ENCODE results near the gene DHRSX. TPM values are rescaled to one million over a fixed set of nuclear protein-coding genes. Genes with fewer than 3 reads are reported as not detected.
A peak's percentile ranks its signal among the peaks of the same experiment; 100 is the strongest.

DHRSX gene
- total RNA-seq, 4 donors from 2014 or later, result 19.9 to 36.5 (median 24.2) TPM

- TF ChIP-seq CTCF (IDR thresholded peaks at IDR 0.05) (no peak), POLR2A (IDR thresholded peaks at IDR 0.05) (no peak)
- peaks cover 30% of the 10 kb centered on the region in 2 donors for H3K4me1 ChIP-seq
- no peak for DNase-seq
- H3K27me3 ChIP-seq, result no peaks in the 10 kb centered on the region
- 92 to 96% methylated on average over 4 of the region's 5 CpGs for WGBS, 2 donors
- intact Hi-C loops (cut with DNase I), result loop anchor here (10.0 kb wide), 1 partner anchor 177 kb away; no protein-coding TSS in a partner anchor
- no peak overlapping the region for H3K4me3 ChIP-seq (replicated peaks in 1 of 3)
- H3K27ac ChIP-seq, result no peak overlapping the region
- no peaks in the 10 kb centered on the region for H3K36me3 ChIP-seq
- no peaks in the 10 kb centered on the region for H3K9me3 ChIP-seq
These were observed 855 bp upstream of the DHRSX start for GRCh38 chrX:2501559-2502102.

GRCh38 chrX:2500091-2500802, 529 bp downstream of the DHRSX start:
- H3K27ac ChIP-seq, result peak overlapping the region; percentile 75 to 93 (median 89)
- TF ChIP-seq CTCF (IDR thresholded peaks at IDR 0.05) (peak in 1 of 6 experiments; percentile 11), POLR2A (IDR thresholded peaks at IDR 0.05) (no peak)
- no peaks in the 10 kb centered on the region for H3K36me3 ChIP-seq
- peak; percentile 33 to 49 for DNase-seq
- peaks cover 30% of the 10 kb centered on the region in 2 donors for H3K4me1 ChIP-seq
- intact Hi-C loops (cut with DNase I), result loop anchor here (10.0 kb wide), 1 partner anchor 175 kb away; no protein-coding TSS in a partner anchor
- no peaks in the 10 kb centered on the region for H3K9me3 ChIP-seq
- H3K27me3 ChIP-seq, result no peaks in the 10 kb centered on the region
- peak overlapping the region; percentile 92 to 99 (median 95) for H3K4me3 ChIP-seq (replicated peaks in 1 of 3)
- WGBS, 2 donors, result 3% methylated on average over 10 to 11 of the region's 70 CpGs

- 94% methylated on average over 8 of the region's 8 CpGs for WGBS, 2 donors
- TF ChIP-seq POLR2A (IDR thresholded peaks at IDR 0.05) (no peak), CTCF (IDR thresholded peaks at IDR 0.05) (no peak)
- no peaks in the 10 kb centered on the region for H3K9me3 ChIP-seq
- peak overlapping the region in 1 of 3 donors; percentile 92 for H3K4me3 ChIP-seq (replicated peaks in 1 of 3)
- H3K27ac ChIP-seq, result peak overlapping the region; percentile 75 to 93 (median 89)
- no peaks in the 10 kb centered on the region for H3K36me3 ChIP-seq
- peaks cover 30% of the 10 kb centered on the region in 2 donors for H3K4me1 ChIP-seq
- intact Hi-C loops (cut with DNase I), result no loop called here
- no peaks in the 10 kb centered on the region for H3K27me3 ChIP-seq
- no peak for DNase-seq
These were observed 1.3 kb downstream of the DHRSX start for GRCh38 chrX:2499507-2499906.

- peak; percentile 70 to 71 for DNase-seq
- 10 to 22% methylated on average over 10 of the region's 10 CpGs for WGBS, 2 donors
- intact Hi-C loops (cut with DNase I), result no loop called here
These were observed 1.9 kb downstream of the DHRSX start for GRCh38 chrX:2498781-2499302.

More at GRCh38 chrX:2498781-2499302, 1.9 kb downstream of the DHRSX start:
- Histone ChIP-seq H3K36me3 (no peaks in the 10 kb centered on the region), H3K9me3 (no peaks in the 10 kb centered on the region), H3K4me3 (replicated peaks in 1 of 3) (no peak overlapping the region), H3K4me1 (peaks cover 30% of the 10 kb centered on the region in 2 donors), H3K27ac (peak overlapping the region; percentile 75 to 93 (median 89)), H3K27me3 (no peaks in the 10 kb centered on the region)
- TF ChIP-seq CTCF (IDR thresholded peaks at IDR 0.05), result no peak
- TF ChIP-seq POLR2A (IDR thresholded peaks at IDR 0.05), result no peak

All from thyroid gland (tissue), 4 donors.